ENCODE results near the gene AUTS2.

Gene AUTS2

DNA sequence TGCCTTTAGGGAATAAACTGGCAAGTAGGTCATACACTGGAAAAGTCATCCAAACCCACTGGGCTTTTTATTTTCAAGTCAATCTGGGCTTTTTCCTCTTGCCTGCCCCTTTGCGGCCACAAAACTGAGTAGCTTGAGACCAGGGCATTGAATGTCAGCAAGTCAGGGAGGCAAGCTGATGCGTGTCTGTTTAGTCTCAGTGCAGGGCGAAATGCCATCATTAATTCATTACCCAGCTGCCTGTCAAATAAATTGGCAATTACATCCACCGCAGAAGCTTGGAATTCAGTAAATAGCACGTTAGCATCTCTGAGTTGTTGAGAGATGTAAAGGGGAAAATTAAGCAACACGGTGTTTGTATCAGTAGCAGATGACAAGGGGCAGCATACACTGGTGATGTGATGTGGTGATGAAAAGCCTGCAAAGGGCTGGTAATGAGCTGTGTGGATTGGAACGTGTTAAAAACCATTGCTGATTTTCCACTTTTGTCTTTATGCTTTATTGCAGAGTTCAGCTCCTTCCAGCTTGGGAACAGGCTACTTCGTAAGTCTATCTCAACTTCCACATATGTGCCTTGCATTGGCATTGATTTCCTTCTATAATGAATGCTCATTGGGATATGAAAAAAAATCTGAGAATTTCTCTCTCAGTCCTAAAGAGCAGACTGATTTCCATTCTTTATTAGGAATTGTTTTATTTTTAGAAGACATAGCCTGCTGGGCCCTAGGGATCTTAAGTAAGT, 535.9 kb downstream of the AUTS2 start:
- DNase-seq (ENCODE audit: low read depth) = no peak

DNA sequence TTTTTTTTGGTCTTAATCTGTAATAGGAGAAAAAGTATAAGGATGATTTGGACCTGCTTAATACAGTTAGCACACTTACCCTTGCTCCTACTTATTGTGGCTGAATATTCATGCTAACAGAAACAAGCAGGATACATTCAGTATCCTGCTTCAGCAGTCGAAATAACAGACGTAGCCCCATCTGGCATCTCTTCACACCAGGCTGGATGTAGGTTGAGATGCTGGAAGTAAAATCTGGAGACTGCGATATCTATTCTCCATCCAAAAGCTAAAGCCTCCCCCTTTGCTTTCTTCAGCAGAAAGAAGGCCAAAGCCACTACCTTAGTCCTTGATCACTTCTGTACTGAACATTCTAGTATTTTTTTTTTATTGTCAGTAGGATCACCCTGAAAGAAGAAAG, 537.4 kb downstream of the AUTS2 start:
- DNase-seq (ENCODE audit: low read depth) = no peak

DNA sequence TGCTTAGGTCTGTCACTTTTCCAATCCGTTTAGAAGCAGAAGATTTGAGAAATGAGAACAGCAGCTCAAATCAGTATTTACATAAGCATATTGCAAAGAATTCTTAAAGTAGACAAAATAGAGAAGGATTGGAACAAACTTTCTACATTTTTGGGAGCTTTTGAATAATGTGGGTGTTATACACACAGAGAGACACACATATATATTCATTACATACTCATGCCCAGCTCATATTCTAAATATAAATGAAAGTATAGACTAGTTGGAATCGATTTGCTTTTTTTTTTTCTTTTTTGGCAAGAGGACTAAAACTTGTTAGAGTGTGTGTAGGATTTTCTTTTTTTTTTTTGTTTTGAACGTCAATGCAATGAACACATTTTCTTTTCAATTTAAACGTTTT, 538.9 kb downstream of the AUTS2 start:
- no peak for DNase-seq (ENCODE audit: low read depth)

DNA sequence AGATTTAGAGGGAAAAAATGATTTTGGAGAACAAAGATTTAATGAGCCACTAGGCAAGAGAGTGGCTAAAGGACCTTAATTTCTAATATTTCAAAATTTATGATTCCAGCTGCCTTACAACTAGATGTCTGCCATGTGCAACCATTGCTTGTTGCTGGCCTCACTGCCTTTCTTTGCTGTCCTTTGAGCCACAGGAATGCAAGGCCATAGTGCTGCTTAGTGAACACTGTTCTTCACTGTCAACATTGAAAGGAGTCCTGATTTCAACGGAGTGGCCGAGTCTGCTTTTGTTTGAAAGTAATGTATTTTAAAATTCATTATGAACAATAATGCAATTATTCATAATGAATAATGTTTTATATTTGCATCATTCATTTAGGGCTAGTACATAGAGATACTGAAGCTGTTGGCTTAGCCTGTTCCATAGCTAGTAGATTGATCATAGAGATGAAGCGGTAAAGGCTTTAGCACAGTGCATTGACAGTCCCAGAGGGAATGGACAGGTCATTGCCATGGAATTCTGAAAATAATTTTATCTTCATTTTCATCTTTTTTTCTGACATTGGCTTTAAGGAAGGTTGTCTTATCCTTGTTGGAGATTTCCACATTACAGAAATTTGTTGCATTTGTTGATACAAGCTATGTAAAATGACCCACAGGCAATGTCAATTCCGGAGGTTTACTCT, 544.1 kb downstream of the AUTS2 start:
- no peak for DNase-seq (ENCODE audit: low read depth)

DNA sequence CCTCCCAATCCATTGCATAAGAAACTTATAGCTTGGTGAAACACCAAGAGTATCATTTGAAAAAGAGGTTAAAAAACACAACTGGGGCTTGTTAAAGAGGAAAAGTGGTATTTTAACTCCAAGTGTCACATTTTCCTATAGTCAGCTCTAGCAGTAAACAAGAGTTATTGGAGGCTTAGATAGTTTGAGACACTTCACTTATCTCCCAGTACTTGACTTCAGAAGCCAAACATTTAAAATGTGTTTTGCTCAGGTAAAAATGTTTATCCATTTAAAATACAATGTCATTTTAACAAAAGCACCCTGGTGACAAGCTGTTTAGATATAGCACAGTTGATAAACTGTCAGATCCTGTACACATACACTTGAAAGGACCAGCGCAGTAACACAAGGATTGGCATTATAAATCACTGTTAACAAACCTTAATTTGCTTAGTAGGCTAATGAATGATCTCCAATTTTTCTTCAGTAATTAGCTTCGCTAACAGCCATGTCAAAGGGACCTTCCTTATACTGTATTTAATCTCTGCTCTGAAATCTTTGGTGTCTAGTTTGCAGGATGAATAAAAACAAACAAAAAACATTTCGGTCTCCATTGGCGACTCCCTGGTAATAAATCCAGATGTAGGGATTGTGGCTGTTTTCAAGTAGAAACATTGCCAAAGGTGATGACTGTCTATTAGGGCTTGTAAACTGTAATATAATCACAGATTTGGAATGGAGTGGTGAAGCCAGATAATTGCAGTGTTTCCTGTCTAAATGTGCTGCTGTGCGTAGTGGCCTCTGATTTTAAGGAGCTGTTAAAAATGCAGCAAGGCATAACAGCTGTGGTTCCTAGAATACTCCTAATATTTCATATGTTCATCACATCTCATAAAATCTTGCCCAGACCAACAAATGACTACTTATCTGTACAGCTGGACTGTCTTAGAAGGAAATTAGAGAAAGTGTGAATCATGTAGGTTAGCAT, 545.1 kb downstream of the AUTS2 start:
- DNase-seq (ENCODE audit: low read depth) = no peak

- DNase-seq (ENCODE audit: low read depth) = no peak
Measured at GRCh38 chr7:70148997-70149396, 550.7 kb downstream of the AUTS2 start.

DNA sequence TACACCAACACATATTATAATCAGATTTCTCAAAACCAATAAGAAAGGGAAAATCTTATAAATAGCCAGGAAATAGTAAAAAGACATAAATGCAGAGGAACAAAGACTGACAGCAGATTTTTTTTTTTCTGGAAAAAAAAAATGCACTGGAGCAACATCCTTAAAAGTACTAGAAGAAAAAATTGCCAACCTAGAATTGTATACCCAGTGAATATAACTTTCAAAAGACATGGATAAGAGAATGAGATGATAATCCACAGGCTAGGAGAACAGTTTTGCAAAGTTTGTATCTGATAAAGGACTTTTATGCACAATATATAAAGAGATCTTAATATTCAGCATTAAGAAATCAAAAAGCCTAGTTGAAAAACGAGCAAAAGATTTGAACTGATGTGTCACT, 554.0 kb downstream of the AUTS2 start:
- DNase-seq (ENCODE audit: low read depth) = no peak

GRCh38 chr7:70153933-70154332, 555.7 kb downstream of the AUTS2 start:
- no peak for DNase-seq (ENCODE audit: low read depth)

- DNase-seq (ENCODE audit: low read depth) = no peak
Measured at GRCh38 chr7:70154521-70155180, 556.4 kb downstream of the AUTS2 start.

GRCh38 chr7:70156057-70156456, 557.8 kb downstream of the AUTS2 start:
- DNase-seq (ENCODE audit: low read depth) = no peak

DNA sequence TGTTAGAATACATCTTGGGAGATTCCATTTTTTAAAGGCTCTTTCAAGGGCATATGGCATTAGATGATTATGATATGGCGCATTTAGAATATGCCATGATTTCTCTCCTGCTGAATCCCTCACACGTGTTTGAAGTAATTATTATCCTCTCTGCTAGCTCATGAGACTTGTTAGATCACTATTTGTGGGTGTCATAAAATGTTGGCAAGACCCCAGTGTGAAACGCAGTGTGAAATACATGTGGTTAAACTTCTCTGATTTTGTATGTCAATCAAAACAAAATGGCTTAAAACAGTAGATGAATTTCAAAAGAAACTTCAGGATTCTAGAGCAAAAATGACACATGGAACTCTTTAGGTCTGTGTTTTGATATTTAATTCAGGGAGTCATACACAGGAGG, 560.8 kb downstream of the AUTS2 start:
- DNase-seq (ENCODE audit: low read depth) = no peak

DNA sequence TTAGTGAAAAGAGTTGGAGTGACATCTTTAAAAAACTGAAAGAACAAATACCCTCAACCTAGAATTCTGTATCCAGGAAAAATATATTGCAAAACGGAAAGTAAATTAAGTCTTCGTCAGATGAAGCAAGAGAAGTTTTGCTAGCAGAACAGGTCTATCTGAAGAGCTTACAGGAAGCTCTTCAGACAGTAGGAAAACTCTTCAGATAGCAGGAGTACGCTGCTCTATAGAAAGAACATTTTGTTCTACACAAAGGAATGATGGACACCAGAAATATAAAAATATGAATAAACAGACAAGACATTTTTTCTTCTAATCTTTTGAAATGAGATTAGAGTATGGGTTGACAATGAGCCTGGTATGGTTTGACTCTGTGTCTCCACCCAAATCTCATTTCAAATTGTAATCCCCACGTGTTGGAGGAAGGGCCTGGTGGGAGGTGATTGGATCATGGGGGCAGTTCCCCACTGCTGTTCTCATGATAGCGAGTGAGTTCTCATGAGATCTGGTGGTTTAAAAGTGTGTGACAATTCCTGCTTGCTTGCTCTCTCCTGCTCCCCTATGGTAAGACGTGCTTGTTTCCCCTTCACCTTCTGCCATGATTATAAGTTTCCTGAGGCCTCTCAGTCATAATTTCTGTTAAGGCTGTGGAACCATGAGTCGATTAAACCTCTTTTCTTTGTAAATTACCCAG, 567.3 kb downstream of the AUTS2 start:
- no peak for DNase-seq (ENCODE audit: low read depth)

- DNase-seq (ENCODE audit: low read depth) = no peak
Measured at GRCh38 chr7:70171369-70171920, 573.2 kb downstream of the AUTS2 start.

DNA sequence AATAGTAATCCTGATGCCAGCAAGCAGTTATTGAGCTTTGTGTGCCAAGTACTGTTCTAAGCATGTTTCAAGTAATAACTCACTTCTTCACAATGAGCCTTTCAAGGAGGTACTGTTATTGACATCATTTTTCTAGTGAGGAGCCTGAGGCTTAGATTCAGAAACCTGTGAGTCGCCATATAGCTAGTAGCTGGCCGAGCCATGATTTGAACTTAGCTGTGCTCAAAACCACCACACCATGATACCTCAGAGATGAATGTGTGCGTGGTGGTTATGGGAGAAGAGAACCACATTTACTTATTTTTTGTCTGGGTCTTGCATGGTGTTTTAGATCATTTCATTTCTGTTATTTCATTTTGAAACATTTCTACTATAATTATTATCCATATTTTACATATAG, 578.9 kb downstream of the AUTS2 start:
- no peak for DNase-seq (ENCODE audit: low read depth)

GRCh38 chr7:70178211-70178610, 579.9 kb downstream of the AUTS2 start:
- DNase-seq (ENCODE audit: low read depth) = no peak

DNA sequence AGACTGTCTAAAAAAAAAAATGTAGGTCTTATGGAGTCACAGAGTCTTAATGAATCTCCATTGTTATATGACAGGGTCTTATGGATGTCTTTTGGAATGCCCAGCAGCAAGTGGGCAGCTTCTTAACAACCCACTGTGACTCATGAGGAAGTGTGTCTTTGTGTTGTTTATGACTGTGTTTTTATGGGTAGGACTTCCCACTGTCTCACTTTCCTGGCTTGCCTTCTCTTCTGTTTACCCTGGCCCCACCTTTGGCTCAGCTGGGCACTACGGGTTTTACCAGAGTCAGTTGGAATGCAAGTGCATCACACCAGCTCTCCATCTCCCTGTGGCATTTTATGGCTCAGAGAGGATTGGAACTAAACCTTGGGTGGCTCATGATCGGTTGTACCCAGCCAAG, 580.5 kb downstream of the AUTS2 start:
- no peak for DNase-seq (ENCODE audit: low read depth)

GRCh38 chr7:70182521-70182920, 584.2 kb downstream of the AUTS2 start:
- DNase-seq (ENCODE audit: low read depth) = no peak

GRCh38 chr7:70183278-70183677, 585.0 kb downstream of the AUTS2 start:
- no peak for DNase-seq (ENCODE audit: low read depth)

DNA sequence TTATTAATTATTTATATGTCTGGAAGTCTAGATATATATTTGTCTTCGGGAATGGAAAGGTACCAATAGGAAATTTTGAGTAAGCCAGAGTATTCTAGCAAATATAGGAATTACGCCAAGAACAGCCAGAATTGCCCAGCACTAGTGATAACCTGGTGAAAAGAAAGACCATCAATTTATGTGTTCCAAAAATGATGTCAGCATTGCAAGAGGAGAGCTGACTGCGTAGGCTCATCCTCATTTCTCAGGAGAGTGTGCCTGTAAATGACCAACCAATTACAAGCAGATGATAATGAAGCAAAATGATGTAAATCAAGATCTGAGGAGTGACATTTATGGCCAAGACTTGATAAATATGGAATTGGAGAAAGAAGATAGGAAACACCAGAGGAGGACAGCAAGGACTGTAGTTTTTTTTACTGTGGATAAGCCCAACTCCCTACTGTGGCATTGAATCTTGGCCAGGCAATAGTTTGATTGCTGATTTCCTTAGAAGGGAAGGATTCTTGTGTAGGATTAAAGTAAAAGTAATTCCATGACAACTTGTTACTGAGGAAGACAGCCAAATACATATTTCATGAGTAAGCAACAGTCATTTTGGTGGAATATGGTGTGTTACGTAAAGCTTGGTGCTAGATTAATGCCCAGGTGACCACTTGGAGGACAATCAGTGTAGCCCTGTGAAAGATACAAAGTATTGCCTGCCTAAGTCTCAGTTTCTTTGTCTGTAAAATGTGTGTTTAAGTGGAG, 590.8 kb downstream of the AUTS2 start:
- DNase-seq (ENCODE audit: low read depth) = no peak

- no peak for DNase-seq (ENCODE audit: low read depth)
Measured at GRCh38 chr7:70189776-70190175, 591.5 kb downstream of the AUTS2 start.
